Vagina (tissue), 2 donors: ENCODE data around the gene CD74. TPM values are rescaled to one million over a fixed set of nuclear protein-coding genes. Genes with fewer than 3 reads are reported as not detected.

Experiments used
- DNase-seq, 2 donors: peaks; one replicate each; pipeline ENCODE4 v3.0.0-alpha.2; 2017; ENCODE audit errors: extremely low spot score in 2 of 2
- H3K27ac ChIP-seq: fragments of 200-600 bp; sonication (generic); one replicate; pipeline ENCODE4 v1.5.1; 2019
- H3K27me3 ChIP-seq: fragments of 200-600 bp; sonication (generic); one replicate; pipeline ENCODE4 v1.5.1; 2019
- H3K36me3 ChIP-seq, 2 donors: fragments of 200-600 bp; sonication (generic); one replicate each; pipeline ENCODE4 v1.5.1; 2017 to 2019
- H3K4me1 ChIP-seq: fragments of 200-600 bp; sonication (generic); one replicate; pipeline ENCODE4 v1.5.1; 2019
- H3K4me3 ChIP-seq, 2 donors: fragments of 200-600 bp; sonication (generic); 1 replicate in 1 of 2; 2 replicates in 1 of 2; pipeline ENCODE4 v1.5.1; 2016 to 2019
- H3K9me3 ChIP-seq: fragments of 200-600 bp; sonication (generic); one replicate; pipeline ENCODE4 v1.5.1; 2019
- CTCF ChIP-seq, 3 experiments: fragments of 450-650 bp in 2 of 3; fragments of 200-600 bp in 1 of 3; sonication (generic) in 1 of 3; IDR thresholded peaks; one replicate each; pipeline ENCODE4 v1.5.1; 2017 to 2019; ENCODE audit warnings: antibody characterized with exemption in 3 of 3, mild to moderate bottlenecking in 2 of 3, moderate library complexity in 2 of 3
- POLR2A ChIP-seq, 2 donors: fragments of 450-650 bp; IDR thresholded peaks; one replicate each; pipeline ENCODE4 v1.6.1; 2017; ENCODE audit warnings: antibody characterized with exemption in 2 of 2, mild to moderate bottlenecking in 2 of 2, moderate library complexity in 2 of 2
- POLR2AphosphoS5 ChIP-seq, 2 donors: sonication (generic); formaldehyde crosslinking; IDR thresholded peaks; one replicate each; pipeline ENCODE4 v1.9.0; 2017; ENCODE audit warnings: antibody characterized with exemption in 2 of 2, mild to moderate bottlenecking in 2 of 2, low read depth in 1 of 2; ENCODE audit not compliant: insufficient read depth in 1 of 2
- intact Hi-C: fragments of 100-400 bp; cut with DNase I; formaldehyde crosslinking; loops from one replicate; pipeline ENCODE4 v1.15.1; 2023
- total RNA-seq: library from RNA; depleted of rRNA; stranded (reverse); fragments of >200 nt; gene quantifications from one replicate; pipeline ENCODE4 v1.2.3, GENCODE V29; 2016

Gene CD74
- total RNA-seq, 1 donor from 2014 or later: 530 TPM

DNA sequence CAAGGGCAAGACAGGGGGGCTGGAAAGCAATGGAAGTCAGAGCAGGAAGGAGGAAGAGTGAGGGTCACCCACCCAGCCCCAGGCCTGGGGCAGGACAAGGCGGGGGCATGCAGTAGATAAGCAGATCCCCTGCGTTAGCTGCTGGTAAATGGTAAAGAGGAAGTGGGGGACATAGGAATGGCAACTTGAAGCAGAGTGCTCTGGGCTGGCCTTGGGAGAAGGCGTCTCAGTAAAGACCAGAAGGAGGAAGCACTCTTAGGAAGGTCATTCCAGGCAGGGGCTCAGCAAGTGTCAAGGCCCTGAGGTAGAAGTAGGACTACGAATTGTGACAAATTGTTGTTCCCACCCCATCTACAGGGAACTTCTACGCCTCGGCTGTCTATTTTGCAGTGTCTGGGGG is 40.1 kb downstream of the CD74 start:
- no peaks in the 10 kb centered on the region for H3K4me1 ChIP-seq
- intact Hi-C loops: no loop called here
- TF ChIP-seq POLR2AphosphoS5 (IDR thresholded peaks at IDR 0.05; ENCODE audit: insufficient read depth in 1 of 2, low read depth in 1 of 2): no peak
- no peak for TF ChIP-seq POLR2A (IDR thresholded peaks at IDR 0.05)
- TF ChIP-seq CTCF (IDR thresholded peaks at IDR 0.05): no peak
- H3K4me3 ChIP-seq: no peak overlapping the region
- peaks cover 0 to 98% of the 10 kb centered on the region in 2 donors for H3K36me3 ChIP-seq
- no peak for DNase-seq
- H3K27ac ChIP-seq: no peak overlapping the region
- H3K9me3 ChIP-seq: no peaks in the 10 kb centered on the region
- H3K27me3 ChIP-seq: no peaks in the 10 kb centered on the region

GRCh38 chr5:150368526-150368925 is 44.2 kb downstream of the CD74 start:
- H3K27ac ChIP-seq: no peak overlapping the region
- DNase-seq: no peak
- TF ChIP-seq POLR2A (IDR thresholded peaks at IDR 0.05): no peak
- TF ChIP-seq POLR2AphosphoS5 (IDR thresholded peaks at IDR 0.05; ENCODE audit: insufficient read depth in 1 of 2, low read depth in 1 of 2): no peak
- no peak for TF ChIP-seq CTCF (IDR thresholded peaks at IDR 0.05)
- H3K36me3 ChIP-seq: peaks cover 0 to 93% of the 10 kb centered on the region in 2 donors
- no peaks in the 10 kb centered on the region for H3K4me1 ChIP-seq
- H3K9me3 ChIP-seq: no peaks in the 10 kb centered on the region
- intact Hi-C loops: no loop called here
- H3K4me3 ChIP-seq: no peak overlapping the region
- no peaks in the 10 kb centered on the region for H3K27me3 ChIP-seq

- intact Hi-C loops: no loop called here
- TF ChIP-seq POLR2AphosphoS5 (IDR thresholded peaks at IDR 0.05; ENCODE audit: insufficient read depth in 1 of 2, low read depth in 1 of 2) (no peak), POLR2A (IDR thresholded peaks at IDR 0.05) (no peak), CTCF (IDR thresholded peaks at IDR 0.05) (no peak)
Measured at GRCh38 chr5:150364004-150364403, 48.7 kb downstream of the CD74 start.

GRCh38 chr5:150363185-150363584 is 49.5 kb downstream of the CD74 start:
- no peak overlapping the region for H3K4me3 ChIP-seq
- intact Hi-C loops: no loop called here
- H3K9me3 ChIP-seq: no peaks in the 10 kb centered on the region
- DNase-seq: no peak
- no peak overlapping the region for H3K27ac ChIP-seq
- peaks cover 0 to 62% of the 10 kb centered on the region in 2 donors for H3K36me3 ChIP-seq
- peaks cover 12% of the 10 kb centered on the region for H3K4me1 ChIP-seq
- no peak for TF ChIP-seq CTCF (IDR thresholded peaks at IDR 0.05)
- no peak for TF ChIP-seq POLR2A (IDR thresholded peaks at IDR 0.05)
- no peak for TF ChIP-seq POLR2AphosphoS5 (IDR thresholded peaks at IDR 0.05; ENCODE audit: insufficient read depth in 1 of 2, low read depth in 1 of 2)
- no peaks in the 10 kb centered on the region for H3K27me3 ChIP-seq

More at GRCh38 chr5:150364004-150364403, 48.7 kb downstream of the CD74 start:
- Histone ChIP-seq H3K27ac (no peak overlapping the region), H3K4me3 (no peak overlapping the region), H3K4me1 (peaks cover 4% of the 10 kb centered on the region), H3K27me3 (no peaks in the 10 kb centered on the region), H3K36me3 (peaks cover 0 to 70% of the 10 kb centered on the region in 2 donors), H3K9me3 (no peaks in the 10 kb centered on the region)
- no peak for DNase-seq

DNA sequence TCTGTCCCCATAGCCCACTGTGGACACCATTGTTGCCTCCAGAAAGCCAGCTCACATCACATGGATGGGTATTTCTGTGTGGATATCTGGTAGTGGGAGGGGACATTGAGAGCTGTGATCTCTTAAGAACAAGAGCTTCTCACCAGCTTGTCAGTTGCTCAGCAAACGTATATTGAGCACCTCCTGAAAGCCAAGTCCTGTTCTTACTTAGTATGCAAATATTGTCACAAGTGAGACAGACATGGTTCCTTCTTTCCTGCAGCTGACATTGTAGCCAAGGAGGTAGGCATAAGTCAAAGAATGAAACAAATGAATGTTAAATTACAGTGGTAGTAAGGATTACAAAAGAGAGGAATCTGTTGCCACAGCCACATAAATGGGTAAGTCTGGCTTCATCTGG is 51.4 kb downstream of the CD74 start:
- no peaks in the 10 kb centered on the region for H3K27me3 ChIP-seq
- H3K36me3 ChIP-seq: peaks cover 0 to 48% of the 10 kb centered on the region in 2 donors
- no peak overlapping the region for H3K4me3 ChIP-seq
- TF ChIP-seq CTCF (IDR thresholded peaks at IDR 0.05) (no peak), POLR2A (IDR thresholded peaks at IDR 0.05) (no peak), POLR2AphosphoS5 (IDR thresholded peaks at IDR 0.05; ENCODE audit: insufficient read depth in 1 of 2, low read depth in 1 of 2) (no peak)
- intact Hi-C loops: no loop called here
- no peak for DNase-seq
- no peak overlapping the region for H3K27ac ChIP-seq
- H3K9me3 ChIP-seq: no peaks in the 10 kb centered on the region
- peaks cover 16% of the 10 kb centered on the region for H3K4me1 ChIP-seq
